HG03196 (cell line): ENCODE data around the gene TOX3.

ENCODE experiments used
- ATAC-seq: cut with Tn5 transposase; IDR thresholded peaks from one replicate; pipeline ENCODE4 v1.9.1; 2021; ENCODE audit not compliant: unreplicated experiment

Gene TOX3

DNA sequence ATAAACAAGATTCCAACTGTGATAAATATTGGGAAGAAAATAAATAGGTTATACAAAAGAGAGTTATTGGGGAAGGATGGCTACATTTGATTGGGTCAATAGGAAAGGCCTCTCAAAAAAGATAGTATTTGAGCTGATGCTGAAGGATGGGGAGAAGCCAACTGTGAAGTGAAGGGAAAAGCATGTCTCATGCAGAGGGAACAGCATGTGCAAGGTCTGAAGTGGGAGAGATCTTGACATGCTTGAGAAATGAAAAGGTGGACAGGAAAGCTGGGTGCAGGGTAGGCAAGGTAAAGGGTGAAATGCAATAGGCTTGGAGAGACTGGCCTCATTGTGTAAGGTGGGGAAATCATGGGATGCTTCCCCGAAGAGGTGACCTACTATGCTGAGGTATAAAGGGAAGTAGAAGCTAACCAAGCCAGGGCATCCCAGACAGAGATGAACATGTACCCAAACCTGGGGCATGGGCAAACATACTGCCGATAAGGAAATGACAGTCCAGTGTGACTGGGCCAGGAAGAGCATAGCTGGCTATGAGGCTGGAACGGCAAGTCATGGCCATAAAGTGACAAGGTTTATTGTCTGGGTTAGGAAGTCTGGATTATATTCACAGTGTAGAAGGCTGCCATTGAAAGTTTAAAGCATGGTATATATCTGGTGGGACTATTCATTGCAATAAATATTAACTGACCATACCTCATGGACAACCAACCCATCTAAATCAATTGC, 91.2 kb downstream of the TOX3 start:
- no peak for ATAC-seq

DNA sequence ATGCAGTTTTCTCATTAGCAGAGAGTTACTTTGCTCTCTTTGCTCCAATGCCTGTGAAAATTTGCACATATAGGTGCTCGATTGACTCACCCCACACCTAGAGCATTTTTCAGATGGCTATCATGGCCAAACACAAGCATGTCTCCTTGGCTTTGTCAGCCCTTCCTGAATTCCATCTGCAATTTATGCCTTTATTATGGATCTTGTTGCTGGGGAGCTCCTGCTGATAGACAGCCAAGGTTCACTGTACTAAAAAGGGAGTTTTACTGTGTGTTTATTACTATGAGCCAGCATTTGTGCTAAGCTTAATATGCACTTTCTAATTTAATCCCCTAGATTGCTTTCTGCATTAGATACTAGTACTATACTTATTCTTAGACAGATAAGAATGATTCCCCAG, 93.3 kb downstream of the TOX3 start:
- ATAC-seq: no peak

DNA sequence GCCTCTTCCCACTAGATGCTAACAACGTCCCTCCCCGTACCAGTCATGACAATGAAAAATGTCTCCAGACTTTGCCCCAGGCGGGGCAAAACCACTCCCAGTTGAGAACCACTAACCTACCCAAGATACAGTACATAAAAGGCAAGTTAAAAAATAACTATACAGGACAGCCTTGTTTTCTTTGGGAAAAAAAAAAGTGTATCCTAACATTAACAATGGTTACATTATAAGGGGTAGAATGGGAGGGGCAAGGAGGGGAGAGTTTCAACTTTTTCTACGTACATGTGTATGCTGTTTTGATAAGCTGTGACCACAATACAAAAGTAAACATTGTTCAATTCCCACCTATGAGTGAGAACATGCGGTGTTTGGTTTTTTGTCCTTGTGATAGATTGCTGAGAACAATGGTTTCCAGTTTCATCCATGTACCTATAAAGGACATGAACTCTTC, 94.9 kb downstream of the TOX3 start:
- ATAC-seq: no peak

DNA sequence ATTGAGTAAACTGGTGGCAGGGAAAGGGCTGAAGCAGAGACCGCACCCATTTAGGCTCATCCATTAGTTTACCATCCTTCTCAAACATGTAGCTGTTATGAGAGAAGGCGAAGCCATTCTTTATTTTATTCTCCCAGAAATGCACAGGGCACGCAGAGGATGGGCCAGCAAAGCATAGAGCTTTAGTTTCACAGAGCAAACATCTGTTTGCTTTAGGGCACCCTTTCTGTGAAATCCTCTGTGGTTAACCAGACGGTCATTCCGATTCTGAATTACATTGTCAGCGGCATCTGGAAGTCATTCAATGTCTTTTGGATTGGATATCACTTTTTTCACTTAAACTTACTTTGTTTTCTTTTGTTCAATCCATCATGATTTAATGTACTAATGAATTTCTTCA, 96.0 kb downstream of the TOX3 start:
- ATAC-seq: no peak

DNA sequence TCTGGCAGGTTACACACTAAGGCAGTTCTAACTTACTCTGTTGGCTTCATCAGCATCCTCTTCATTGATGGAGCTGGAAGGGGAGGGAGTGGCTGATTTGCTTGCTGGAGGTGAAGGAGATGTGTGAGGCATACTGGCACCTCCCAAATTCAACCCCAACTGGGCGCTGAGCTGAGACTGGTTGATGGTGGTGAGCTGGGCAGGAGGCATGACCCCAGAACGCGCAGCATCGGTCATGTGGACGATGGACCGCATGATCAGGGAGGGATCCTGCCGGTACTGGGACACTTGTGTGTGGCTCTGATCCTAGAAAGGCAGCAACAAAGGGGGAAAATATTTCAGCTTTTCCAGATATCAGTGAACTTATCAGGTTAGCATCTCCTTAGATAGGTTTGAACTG, 96.7 kb downstream of the TOX3 start:
- ATAC-seq: no peak

DNA sequence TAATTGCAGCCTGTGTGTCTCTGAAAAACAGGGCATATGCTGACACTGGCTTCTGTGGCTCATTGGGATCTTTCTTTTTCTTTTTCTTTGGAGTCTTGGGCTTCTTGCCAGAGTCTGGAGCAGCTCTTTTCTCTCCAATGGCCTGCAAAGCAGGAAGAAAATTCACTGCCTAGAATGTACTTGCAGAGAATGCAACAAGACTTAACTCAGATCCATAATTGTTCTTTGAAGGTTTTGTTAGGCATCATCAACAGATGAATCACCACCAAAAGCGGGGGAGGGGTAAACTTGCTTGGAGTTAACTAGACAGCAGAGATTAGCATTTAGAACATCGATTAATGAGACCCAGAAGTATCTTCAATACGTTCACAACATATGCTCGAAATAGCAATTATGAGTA, 100.9 kb downstream of the TOX3 start:
- no peak for ATAC-seq

DNA sequence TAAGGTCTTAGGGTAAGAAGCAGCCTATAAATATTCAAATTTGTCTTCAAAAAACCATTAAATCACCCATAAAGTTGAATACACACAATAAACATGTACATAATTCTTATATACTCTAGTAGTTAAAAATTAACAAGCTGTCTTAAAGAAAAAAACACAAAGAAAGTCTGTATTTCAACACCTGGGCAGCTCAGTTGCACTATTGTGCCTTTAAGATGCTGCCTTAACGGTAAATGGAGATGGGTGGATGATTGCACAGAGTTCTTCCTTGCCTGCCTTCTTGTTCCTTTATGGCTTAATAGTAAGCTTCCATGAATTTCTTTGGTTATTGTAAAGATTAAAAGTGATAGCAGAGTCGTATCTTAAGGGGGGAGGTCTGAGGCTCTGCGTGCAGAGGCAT, 105.1 kb downstream of the TOX3 start:
- ATAC-seq: no peak

DNA sequence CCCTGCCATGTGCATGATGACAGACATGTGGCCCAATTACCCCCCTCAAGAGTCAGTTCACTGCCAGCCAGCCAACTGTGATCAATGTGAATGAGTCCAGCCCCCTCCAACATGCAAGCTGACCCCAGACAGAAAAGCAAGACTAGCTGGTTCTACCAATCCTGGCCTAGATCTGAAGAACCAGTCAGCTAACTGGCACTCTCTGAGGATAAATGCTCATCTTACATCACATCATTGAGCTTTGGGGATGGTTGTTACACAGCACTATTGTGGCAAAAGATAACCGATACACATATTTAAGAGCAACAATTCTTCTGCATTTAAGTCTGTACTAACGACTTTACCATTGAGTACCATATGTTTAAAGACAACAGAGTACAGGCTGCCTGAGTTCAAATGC, 106.7 kb downstream of the TOX3 start:
- ATAC-seq: no peak

DNA sequence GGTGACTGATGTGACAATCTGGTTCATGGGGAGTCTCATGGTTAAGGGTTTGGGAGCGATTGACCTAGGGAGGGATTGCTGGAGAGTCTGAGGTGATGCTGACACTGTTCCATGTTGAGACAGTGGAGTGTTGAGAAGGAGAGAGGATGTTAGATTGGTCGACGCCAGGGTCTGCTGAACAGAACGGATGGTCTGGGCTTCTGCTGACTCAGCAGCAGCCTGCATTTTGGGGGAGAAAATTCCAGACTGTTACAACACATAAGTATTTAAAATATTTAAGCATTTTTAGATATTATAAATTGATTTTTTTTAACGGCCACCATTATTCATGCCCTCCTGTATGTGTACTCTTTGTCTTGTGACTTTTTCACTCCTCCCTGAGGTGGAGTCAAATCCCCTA, 107.2 kb downstream of the TOX3 start:
- no peak for ATAC-seq

DNA sequence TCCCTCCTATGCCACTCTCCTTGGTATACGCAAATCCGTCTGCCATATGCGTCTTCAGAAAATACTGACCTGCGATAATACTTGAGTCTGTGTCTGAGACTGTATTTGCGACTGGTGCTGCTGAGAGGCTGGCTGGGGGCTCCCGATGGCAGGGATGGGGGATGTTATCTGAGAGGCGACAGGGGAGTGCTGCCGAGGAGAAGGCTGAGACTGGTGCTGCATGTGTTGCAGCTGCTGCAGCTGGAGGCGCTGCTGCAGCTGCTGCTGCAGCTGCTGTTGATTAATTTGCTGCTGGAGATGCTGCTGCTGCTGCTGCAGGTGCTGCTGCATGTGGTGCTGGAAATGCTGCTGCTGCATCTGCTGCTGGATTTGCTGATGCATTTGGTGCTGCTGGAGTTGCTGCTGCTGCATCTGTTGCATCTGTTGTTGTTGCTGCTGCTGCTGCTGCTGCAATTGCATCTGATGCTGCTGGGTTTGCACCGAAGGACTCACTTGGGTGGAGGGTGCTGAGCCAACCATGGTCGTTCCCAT, 107.7 kb downstream of the TOX3 start:
- ATAC-seq: no peak

DNA sequence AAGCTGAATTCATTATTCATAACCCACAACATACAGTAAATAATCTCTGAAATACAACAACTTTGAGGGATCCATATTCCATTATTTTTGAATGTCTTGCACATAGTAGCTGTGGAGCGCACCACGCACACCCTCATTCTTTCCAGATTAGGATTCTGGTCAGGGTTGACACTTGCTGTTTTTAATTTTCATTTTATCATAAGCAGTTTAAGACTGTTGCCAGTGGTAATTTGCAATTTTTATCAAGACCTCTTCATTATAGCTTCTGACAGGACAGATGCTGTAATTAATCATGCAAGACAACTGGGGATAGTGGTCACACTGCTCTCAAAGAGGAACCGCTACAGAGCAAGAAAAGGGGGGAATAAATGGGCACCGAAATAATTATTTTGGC, 109.7 kb downstream of the TOX3 start:
- no peak for ATAC-seq

DNA sequence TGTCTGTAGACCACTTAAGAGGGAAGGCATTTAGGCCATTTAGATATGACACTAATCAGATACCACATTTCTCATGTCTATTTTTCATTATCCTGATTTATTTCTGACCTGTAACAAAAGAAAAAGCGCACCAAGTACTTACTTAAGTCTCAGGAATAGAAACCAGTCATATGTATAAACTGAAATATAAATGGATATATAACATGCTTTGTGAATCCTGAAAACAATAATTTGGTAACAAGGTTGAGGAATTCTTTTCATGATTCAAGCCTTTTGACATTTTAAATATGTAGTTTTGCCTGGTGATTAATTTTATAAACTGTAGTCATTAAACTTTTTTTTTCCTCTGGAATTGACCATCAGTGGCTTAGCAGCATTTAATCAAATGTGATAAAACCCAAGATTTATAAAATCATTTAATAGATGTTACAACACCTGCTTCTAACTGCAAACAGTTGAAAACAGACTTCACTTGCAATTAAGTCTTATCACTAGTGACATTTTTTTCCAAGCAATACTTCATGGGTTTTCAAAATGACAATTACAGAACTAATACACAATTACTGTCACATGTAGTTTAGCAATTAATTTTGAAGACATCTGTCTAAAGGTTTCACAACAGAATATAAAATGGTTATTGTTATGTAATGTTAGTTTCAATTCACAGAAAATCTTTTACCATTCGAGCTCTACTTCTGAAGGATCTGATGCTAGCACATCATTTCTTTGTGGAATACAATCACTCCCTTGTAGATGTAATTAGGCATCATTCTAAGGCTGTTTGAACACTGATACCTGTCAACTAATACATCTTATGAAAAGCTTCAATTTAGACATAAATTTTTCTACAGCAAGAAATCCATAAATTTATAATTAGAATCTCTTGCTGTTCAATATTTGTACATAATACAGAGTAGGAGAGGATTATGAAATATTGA, 110.3 kb downstream of the TOX3 start:
- ATAC-seq: no peak

DNA sequence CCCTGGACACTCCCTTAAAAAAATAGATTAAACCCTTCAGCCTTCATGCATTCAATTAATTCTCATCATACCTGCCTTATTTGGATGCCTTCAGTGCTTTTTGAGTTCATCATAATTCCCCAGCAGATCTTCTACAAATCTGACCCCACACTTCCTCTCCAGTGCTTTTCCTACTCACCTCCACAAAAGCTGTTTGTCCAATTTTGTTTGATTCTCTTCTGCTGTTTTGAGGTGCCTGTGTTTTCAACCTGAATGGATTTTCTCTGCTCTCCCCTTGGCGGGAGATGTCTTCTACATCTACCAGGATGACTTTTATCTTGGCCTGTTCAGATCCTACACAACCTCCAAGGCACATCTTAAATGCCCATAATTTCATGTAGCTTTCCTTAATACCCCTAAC, 112.7 kb downstream of the TOX3 start:
- no peak for ATAC-seq

DNA sequence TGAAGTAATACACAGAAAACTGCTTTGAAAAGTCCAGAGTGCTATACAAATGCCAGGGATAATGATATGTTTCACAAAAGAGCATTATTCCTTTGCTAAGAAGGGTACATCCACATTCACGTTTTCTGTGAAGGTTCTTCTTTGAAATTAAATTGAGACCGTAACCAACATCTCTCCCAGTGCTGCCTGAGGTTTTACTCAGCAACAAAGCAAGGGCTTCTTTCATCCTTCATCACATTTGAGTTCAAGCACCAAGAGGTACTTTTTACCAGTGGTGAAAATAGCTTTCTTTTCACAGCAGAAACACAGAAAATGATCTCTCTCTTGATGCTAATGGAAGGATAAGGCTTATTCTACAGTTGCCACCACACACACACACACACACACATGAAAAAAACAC, 113.3 kb downstream of the TOX3 start:
- ATAC-seq: no peak

DNA sequence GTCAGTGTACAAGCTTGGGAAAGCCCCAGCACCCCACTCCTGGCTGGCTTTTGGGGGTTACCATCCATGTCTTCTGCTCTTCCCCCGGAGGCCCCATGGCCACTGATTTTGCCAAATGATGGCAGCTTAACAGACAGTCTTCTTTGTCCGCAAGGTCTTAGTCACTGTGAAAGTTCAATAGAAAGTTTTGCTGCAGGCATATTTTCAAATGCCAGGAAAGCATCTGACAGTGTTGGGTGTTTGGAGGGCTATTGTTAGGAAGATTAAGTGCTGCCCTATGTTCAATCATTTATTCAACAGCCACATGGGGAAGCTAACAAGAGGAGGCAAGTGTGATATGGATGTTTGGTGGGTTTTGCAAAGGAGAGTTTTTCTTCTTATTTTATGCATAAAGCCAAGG, 122.4 kb downstream of the TOX3 start:
- ATAC-seq: no peak

DNA sequence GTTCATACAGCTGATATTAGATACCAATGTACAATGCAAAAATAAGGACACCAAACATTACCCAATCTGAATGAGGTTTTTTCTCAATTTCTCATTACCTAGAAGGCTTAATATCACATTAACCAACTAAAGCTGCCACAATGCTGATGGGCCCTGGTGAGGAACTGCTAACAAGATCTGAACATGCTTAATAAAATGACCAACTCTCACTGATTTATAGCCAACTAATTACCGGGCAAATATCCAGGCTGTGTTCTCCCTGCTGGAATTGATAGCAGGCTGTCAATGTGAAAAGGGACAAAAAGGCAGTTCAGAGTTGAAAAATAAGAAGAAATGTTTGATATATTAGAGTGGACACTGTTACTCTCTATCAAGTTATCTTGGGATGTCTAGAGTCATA, 124.6 kb downstream of the TOX3 start:
- no peak for ATAC-seq

DNA sequence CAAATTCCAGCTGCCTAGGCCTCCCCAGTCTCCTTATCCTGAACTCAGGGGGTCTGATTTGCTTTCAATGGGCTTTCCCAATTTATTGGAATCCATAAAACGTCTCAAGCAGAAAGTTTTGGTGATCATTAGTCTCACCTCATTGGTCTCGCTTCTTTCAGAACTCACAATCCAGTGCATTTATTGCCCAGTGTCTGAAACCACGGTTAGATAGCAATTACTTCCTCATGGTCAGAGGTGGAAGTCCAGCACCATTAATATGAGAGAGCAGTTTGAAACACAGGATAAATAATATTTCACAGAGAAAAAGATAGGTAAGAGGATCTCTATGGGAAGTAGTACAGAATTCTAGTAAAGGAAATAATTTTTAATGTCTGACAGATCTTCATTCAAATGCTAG, 128.7 kb downstream of the TOX3 start:
- ATAC-seq: no peak

DNA sequence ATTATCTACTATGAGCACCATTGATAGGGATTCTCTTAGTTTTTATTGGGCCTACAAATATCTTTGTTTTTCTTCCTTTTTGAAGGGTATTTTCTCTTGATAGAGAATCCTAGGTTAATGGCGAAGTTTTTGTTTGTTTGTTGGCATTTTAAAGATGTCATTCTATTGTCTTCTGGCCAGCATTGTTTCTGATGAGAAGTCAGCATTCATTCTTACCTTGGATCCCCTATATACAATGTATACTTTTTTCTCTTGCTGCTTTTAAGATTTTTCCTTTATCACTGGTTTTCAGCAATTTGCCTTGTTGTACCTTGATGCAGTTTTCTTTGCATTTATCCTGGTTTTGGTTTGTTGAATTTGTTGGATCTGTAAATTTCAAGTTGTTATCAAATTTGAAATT, 130.1 kb downstream of the TOX3 start:
- no peak for ATAC-seq

DNA sequence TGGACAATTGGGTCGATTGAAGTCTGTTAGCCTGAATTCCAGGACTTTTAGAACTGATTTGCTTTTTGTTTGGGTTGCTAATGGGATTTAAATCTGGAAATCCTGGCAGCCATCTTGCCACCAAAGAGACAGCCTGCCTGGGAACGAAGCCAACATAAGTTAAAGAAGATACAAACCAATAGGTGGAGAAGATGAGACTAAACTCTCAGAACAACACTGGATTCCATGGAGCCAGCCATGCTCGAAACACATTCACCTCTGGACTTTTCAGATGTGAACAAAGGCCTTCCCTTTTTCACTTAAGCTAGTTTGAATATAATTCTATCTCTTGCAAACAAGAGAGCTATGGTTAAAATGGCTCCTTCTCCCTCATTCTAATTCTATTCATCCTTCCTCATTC, 135.9 kb downstream of the TOX3 start:
- no peak for ATAC-seq

DNA sequence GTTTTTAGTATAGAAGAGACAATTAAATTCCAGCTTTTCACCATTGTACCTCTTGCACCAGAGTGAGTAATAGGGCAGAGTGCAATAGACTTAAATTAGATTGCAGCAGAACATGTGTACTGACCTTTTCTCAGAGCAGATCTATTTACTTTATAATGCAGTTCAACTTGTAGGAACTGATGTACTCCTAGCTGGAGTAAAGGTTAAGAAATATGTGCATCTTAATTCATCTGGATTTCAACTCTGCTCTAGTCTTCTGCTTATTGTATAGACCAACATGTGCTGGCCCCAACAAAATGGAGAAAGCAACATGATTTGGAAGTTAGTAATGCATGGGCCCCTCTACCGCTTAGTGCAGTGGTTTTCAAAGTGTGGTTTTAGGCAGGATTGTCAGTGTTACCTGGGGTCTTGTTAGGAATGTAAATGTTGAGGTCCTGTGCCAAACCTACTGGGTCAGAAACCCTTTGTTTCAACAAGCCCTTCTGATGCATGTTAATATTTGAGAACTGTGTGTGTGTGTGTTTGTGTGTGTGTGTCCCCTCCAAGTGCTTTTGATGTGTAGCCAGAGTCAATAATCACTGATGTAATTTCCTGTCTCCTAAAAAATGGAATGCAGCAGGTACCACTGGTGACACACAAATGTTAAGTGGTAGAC, 138.6 kb downstream of the TOX3 start:
- ATAC-seq: no peak

DNA sequence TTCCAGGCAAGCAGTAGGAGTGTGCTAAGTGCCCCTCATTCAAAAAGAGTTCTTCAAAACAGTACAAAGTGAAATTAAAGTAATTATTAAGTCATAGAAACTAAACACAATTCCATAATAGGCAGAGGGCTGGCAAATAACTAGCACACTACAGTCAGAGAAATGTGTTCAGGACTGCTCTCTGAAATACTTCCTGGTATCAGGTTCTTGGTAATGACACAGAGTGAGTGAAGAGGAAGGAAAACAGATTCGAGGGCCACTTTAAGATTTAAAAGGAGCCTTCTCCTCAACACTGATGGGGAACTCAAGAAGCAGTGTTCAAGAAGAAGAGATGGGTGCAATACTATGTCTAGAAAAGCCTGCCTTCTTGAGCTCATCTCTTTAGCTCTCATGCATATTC, 139.2 kb downstream of the TOX3 start:
- ATAC-seq: no peak

DNA sequence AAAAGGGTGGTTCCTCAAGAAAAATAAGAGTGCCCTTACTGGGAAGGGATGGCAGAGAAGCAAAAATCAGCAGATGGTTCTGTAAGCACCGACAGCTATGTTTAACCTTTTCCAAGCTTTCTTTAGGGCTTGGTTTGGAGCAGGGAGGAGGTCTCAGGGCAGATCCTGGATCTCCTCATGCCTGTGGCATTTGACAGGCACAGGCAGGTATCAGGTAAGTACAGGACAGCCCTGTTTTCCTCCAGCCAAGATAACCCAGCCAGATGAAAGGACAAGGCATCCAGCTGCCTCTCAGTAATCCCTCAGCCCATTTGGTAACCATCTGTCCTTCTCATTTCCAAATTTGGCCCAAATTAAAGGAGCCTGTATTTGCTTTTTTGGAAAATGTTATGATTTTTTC, 141.5 kb downstream of the TOX3 start:
- ATAC-seq: no peak
